OCI-LY3 (cell line): ENCODE measurements around the gene SORCS3.

Experiments
- H2AFZ ChIP-seq: fragments of 200-600, 300-600 bp; shearing (Covaris generic); 2 replicates; pipeline ENCODE4 v1.6.0; 2014; ENCODE audit warnings: antibody characterized with exemption, low read depth, low read length
- H3K27ac ChIP-seq: fragments of 200-600, 300-600 bp; sonication (generic); 2 replicates; pipeline ENCODE4 v1.5.1; 2014; ENCODE audit warnings: mild to moderate bottlenecking, low read length, moderate library complexity, mixed read lengths
- H3K27me3 ChIP-seq: fragments of 200-600, 300-600 bp; sonication (generic); 2 replicates; pipeline ENCODE4 v1.6.1; 2014; ENCODE audit warnings: low read depth, low read length, mixed read lengths
- H3K36me3 ChIP-seq: fragments of 200-600, 300-600 bp; sonication (generic); replicated peaks from 2 replicates; pipeline ENCODE3; 2014; ENCODE audit warnings: low read depth, low read length, mixed read lengths
- H3K4me1 ChIP-seq: fragments of 300-600, 200-600 bp; sonication (generic); 2 replicates; pipeline ENCODE4 v1.6.1; 2014; ENCODE audit warnings: low read length, mixed read lengths
- H3K4me2 ChIP-seq: fragments of 200-600, 300-600 bp; sonication (generic); 2 replicates; pipeline ENCODE4 v1.6.1; 2014; ENCODE audit warnings: low read length, mixed read lengths
- H3K4me3 ChIP-seq: fragments of 300-600, 200-600 bp; sonication (generic); 2 replicates; pipeline ENCODE4 v1.5.1; 2014; ENCODE audit warnings: antibody characterized with exemption, mild to moderate bottlenecking, low read length, moderate library complexity
- H3K79me2 ChIP-seq: fragments of 300-600, 200-600 bp; shearing (Covaris generic); 2 replicates; pipeline ENCODE4 v1.6.1; 2014; ENCODE audit warnings: mild to moderate bottlenecking, low read length, mixed read lengths
- H3K9ac ChIP-seq: fragments of 300-600, 200-600 bp; shearing (Covaris generic); 2 replicates; pipeline ENCODE4 v1.6.0; 2014; ENCODE audit warnings: mild to moderate bottlenecking, low read length, moderate library complexity
- H3K9me3 ChIP-seq: fragments of 200-600, 300-600 bp; shearing (Covaris generic); 2 replicates; pipeline ENCODE4 v1.6.1; 2014; ENCODE audit warnings: low read length, mixed read lengths; ENCODE audit not compliant: insufficient read depth
- H4K20me1 ChIP-seq: fragments of 200-600, 300-600 bp; sonication (generic); 2 replicates; pipeline ENCODE4 v1.6.1; 2016; ENCODE audit warnings: low read length, mixed read lengths; ENCODE audit not compliant: insufficient read depth
- EZH2phosphoT487 ChIP-seq: fragments of 200-600 bp; shearing (Covaris generic); IDR thresholded peaks from 2 replicates; pipeline ENCODE4 v1.6.1; 2018; ENCODE audit warnings: antibody characterized with exemption, mixed run types, low read depth
- TF ChIP-seq, protein P1 (sequence below): fragments of 200-600, 300-600 bp; sonication (generic); IDR thresholded peaks from 2 replicates; pipeline ENCODE4 v1.5.1; 2014; ENCODE audit warnings: antibody characterized with exemption, low read length, low read depth

The SORCS3 gene

DNA sequence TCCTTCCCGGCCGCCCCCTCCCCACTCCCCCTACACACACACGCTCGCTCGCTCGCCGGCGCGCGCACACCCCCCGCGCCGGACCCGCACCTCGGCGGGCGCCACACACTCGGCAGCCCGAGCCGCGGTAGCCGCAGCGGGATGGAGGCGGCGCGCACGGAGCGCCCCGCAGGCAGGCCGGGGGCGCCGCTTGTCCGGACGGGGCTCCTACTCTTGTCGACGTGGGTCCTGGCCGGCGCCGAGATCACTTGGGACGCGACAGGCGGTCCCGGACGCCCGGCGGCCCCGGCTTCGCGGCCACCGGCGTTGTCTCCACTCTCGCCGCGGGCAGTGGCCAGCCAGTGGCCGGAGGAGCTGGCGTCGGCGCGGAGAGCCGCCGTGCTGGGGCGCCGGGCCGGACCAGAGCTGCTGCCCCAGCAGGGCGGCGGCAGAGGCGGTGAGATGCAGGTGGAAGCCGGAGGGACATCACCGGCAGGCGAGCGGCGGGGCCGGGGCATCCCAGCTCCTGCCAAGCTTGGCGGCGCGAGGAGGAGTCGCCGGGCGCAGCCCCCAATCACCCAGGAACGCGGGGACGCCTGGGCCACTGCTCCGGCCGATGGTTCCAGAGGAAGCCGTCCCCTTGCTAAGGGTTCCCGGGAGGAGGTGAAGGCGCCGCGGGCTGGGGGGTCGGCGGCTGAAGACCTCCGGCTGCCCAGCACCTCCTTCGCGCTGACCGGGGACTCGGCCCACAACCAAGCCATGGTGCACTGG, at the start of gene SORCS3:
Gene SORCS3, plus strand, starts transcription at position 104 of the 750 bp plus-strand sequence.
- Histone ChIP-seq H3K9ac (no peak within 1 kb of the TSS), H3K36me3 (no peaks in the 10 kb centered on the region), H3K27ac (no peak within 1 kb of the TSS), H4K20me1 (no peaks in the 10 kb centered on the region), H3K27me3 (no peaks in the 10 kb centered on the region), H3K4me1 (no peaks in the 10 kb centered on the region), H3K4me2 (no peak within 1 kb of the TSS), H3K79me2 (no peaks in the 10 kb centered on the region), H3K4me3 (no peak within 1 kb of the TSS), H3K9me3 (no peaks in the 10 kb centered on the region), H2AFZ (no peak within 1 kb of the TSS)
- TF ChIP-seq EZH2phosphoT487 = no peak
- TF ChIP-seq, protein P1, sequence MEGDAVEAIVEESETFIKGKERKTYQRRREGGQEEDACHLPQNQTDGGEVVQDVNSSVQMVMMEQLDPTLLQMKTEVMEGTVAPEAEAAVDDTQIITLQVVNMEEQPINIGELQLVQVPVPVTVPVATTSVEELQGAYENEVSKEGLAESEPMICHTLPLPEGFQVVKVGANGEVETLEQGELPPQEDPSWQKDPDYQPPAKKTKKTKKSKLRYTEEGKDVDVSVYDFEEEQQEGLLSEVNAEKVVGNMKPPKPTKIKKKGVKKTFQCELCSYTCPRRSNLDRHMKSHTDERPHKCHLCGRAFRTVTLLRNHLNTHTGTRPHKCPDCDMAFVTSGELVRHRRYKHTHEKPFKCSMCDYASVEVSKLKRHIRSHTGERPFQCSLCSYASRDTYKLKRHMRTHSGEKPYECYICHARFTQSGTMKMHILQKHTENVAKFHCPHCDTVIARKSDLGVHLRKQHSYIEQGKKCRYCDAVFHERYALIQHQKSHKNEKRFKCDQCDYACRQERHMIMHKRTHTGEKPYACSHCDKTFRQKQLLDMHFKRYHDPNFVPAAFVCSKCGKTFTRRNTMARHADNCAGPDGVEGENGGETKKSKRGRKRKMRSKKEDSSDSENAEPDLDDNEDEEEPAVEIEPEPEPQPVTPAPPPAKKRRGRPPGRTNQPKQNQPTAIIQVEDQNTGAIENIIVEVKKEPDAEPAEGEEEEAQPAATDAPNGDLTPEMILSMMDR = no peak

DNA sequence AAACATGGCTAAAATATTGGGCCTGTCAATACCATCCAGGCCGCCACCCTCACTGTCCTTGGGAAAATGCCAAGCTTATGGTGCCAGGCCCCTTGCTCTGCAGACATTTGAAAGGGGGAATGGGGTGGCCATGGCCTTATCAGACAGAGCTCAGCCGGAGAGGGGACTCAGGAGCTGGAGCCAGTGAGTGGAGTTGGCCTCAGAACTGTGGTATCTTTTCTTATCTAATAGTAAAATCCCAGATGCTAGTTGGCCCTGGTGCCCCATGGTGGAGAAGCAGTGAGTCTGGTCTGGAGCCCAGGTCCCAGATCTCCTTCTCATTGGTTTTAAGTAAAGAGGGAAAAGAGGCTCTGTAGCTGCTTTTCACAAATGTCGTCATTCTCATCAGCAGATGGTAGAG, 49.6 kb upstream of the SORCS3 start:
- H3K9ac ChIP-seq = no peak overlapping the region
- H3K27ac ChIP-seq = no peak overlapping the region

DNA sequence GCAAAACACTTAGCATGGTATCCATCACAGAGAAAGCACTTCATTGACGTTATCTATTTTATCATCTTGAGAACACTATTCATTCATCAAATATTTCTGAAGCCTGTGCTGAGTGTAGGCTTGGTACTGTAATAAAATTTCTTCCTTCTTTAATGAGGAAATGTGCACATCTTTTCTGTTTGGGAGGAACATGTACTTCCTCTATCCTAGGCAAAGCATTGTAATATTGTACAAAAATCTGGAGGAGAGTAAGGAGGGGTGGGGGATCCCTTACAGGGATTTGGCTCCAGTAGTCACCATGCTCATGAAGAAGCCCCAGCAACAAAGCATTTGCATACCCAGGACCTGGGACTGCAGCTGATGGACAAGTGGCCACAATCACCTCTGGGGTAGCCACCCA, 39.9 kb upstream of the SORCS3 start:
- Histone ChIP-seq H3K9ac (no peak overlapping the region), H4K20me1 (no peaks in the 10 kb centered on the region), H3K27ac (no peak overlapping the region), H3K36me3 (no peaks in the 10 kb centered on the region), H3K27me3 (no peaks in the 10 kb centered on the region), H3K4me2 (no peak overlapping the region), H3K4me1 (no peaks in the 10 kb centered on the region), H3K79me2 (no peaks in the 10 kb centered on the region), H3K4me3 (no peak overlapping the region), H2AFZ (no peak overlapping the region), H3K9me3 (no peaks in the 10 kb centered on the region)
- TF ChIP-seq EZH2phosphoT487 = no peak

More for the DNA sequence above, 49.6 kb upstream of the SORCS3 start:
- Histone ChIP-seq H2AFZ (no peak overlapping the region), H3K4me1 (no peaks in the 10 kb centered on the region), H3K4me2 (no peak overlapping the region), H3K9me3 (no peaks in the 10 kb centered on the region), H4K20me1 (no peaks in the 10 kb centered on the region), H3K36me3 (no peaks in the 10 kb centered on the region), H3K79me2 (no peaks in the 10 kb centered on the region), H3K27me3 (peaks cover 4% of the 10 kb centered on the region; the same call in 1 of the 2 replicates), H3K4me3 (no peak overlapping the region)
- TF ChIP-seq EZH2phosphoT487 = no peak
- TF ChIP-seq, protein P1 = no peak

DNA sequence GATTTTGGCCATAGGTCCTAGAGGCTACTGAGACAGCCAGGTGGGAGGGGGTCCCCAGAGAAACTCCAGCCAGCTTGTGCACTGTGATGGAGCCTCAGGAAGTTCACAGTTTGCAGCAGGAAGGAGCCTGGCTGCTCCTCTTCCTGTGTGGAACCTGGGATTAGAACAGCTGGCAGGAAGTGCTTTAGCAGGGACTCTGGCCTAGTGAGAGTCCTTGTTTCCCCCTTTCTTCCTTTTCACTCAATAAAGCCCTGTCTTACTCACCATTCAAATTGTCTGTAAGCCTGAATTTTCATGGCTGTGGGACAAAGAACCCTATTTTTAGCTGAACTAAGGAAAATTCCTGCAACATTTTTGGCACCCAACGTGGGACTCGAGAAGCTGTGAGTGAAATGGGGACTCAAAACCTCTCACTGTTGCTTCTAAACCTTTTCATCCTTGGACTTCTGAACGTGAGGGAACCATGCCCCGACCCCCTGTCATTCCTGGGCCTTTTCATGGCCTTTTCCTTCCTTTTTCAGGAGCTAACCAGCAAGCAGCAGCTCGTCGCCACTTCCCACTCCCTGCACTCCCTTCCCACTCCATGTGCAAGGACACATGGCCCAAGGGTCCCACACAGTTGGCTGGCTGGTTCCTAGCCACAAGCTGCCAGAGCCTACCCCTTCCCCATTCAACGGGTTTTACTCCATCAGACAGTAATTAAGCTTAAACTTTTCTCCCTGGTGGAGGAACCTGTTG, 32.8 kb upstream of the SORCS3 start:
- no peak overlapping the region for H3K27ac ChIP-seq

More for the DNA sequence above, 32.8 kb upstream of the SORCS3 start:
- no peaks in the 10 kb centered on the region for H3K9me3 ChIP-seq
- no peaks in the 10 kb centered on the region for H4K20me1 ChIP-seq
- no peaks in the 10 kb centered on the region for H3K36me3 ChIP-seq
- no peaks in the 10 kb centered on the region for H3K4me1 ChIP-seq
- no peak overlapping the region for H3K9ac ChIP-seq
- no peaks in the 10 kb centered on the region for H3K79me2 ChIP-seq
- no peak overlapping the region for H3K4me2 ChIP-seq
- no peak overlapping the region for H3K4me3 ChIP-seq
- no peaks in the 10 kb centered on the region for H3K27me3 ChIP-seq
- TF ChIP-seq, protein P1 = no peak
- TF ChIP-seq EZH2phosphoT487 = no peak
- H2AFZ ChIP-seq = no peak overlapping the region
